DND-41 (cell line): ENCODE results near the gene IL1RAP.

Experiments used
- CTCF ChIP-seq: IDR thresholded peaks from 2 replicates; pipeline ENCODE4 v1.5.1; 2012; ENCODE audit warnings: borderline replicate concordance, low read length, moderate library complexity, mild to moderate bottlenecking; ENCODE audit not compliant: poor library complexity, severe bottlenecking; ENCODE audit errors: extremely low read depth
- EZH2 ChIP-seq: IDR thresholded peaks from 3 replicates; pipeline ENCODE4 v1.6.1; 2012; ENCODE audit warnings: borderline replicate concordance, low read depth, mild to moderate bottlenecking, moderate library complexity, low read length, inconsistent platforms; ENCODE audit not compliant: severe bottlenecking

GRCh38 chr3:190676481-190676880 lies 162.6 kb downstream of the IL1RAP start:
- no peak for TF ChIP-seq CTCF
- TF ChIP-seq EZH2 = no peak
